K562 (cell line): ENCODE results near the gene ALDH18A1. TPM values are rescaled to one million over a fixed set of nuclear protein-coding genes. Genes with fewer than 3 reads are reported as not detected.

Experiments used
- ATAC-seq: fragments of 200-7000 bp; cut with Tn5 transposase; 3 replicates; pipeline ENCODE4 v1.9.1; 2020; ENCODE audit warnings: moderate library complexity
- BruUV-seq: library from RNA; stranded (reverse); fragments of 400-500 nt; replicated peaks from 2 replicates; lab custom pipeline; 2021; lab: Mats Ljungman, UMichigan
- CTCF ChIA-PET: fragments of 300-600 bp; formaldehyde crosslinking; extraction: SDS; loops from one replicate; lab custom pipeline; 2021; ENCODE audit warnings: low intra/inter-chr PET ratio; lab: Yijun Ruan, JAX
- POLR2A ChIA-PET: fragments of 300-600, 350-650 bp; sonication (Branson Sonifier 250); formaldehyde crosslinking; extraction: SDS; loops from one replicate; lab custom pipeline; 2021; ENCODE audit warnings: antibody characterized with exemption, inconsistent platforms; lab: Yijun Ruan, JAX
- DNase-seq, 4 experiments: peaks; one replicate each; pipeline versions ENCODE4 v3.0.0 to v3.0.0-alpha.2; 2011 to 2018; ENCODE audit warnings: low spot score in 3 of 4, mixed read lengths in 3 of 4; ENCODE audit errors: extremely low read depth in 1 of 4
- FAIRE-seq: peaks from 2 replicates; lab custom pipeline; 2011; peaks lifted over from hg19 to GRCh38; lab: Jason Lieb, UNC
- H2AFZ ChIP-seq: 2 replicates; pipeline ENCODE4 v1.6.0; 2011; ENCODE audit warnings: low read depth, low read length, control low read depth, inconsistent platforms
- H3K27ac ChIP-seq: fragments of 200-600 bp; 3 replicates; pipeline ENCODE4 v1.8.0; 2011; ENCODE audit warnings: low read depth, mild to moderate bottlenecking, control low read depth, inconsistent platforms, low read length, moderate library complexity, mixed read lengths; ENCODE audit errors: extremely low read depth
- H3K27me3 ChIP-seq, 2 experiments: fragments of 300-600 bp in 1 of 2; 2 replicates in 1 of 2; 3 replicates in 1 of 2; pipeline versions ENCODE4 v1.6.0 to v1.8.0; 2011; ENCODE audit warnings: inconsistent platforms in 2 of 2, low read length in 2 of 2, mild to moderate bottlenecking in 1 of 2, mixed read lengths in 1 of 2, moderate library complexity in 1 of 2; ENCODE audit not compliant: control insufficient read depth in 2 of 2, insufficient read depth in 2 of 2
- H3K36me3 ChIP-seq: fragments of 300-600 bp; 3 replicates; pipeline ENCODE4 v1.8.0; 2011; ENCODE audit warnings: mild to moderate bottlenecking, low read length, inconsistent platforms; ENCODE audit not compliant: control insufficient read depth, insufficient read depth
- H3K4me1 ChIP-seq, 2 experiments: fragments of 200-600 bp in 1 of 2; replicated peaks in 1 of 2; 2 replicates in 1 of 2; 3 replicates in 1 of 2; pipeline versions ENCODE4 v1.5.1 to v1.8.0; 2011; ENCODE audit warnings: inconsistent platforms in 2 of 2, low read length in 2 of 2, mild to moderate bottlenecking in 1 of 2, mixed read lengths in 1 of 2, moderate library complexity in 1 of 2; ENCODE audit not compliant: control insufficient read depth in 2 of 2, insufficient read depth in 2 of 2
- H3K4me2 ChIP-seq: 2 replicates; pipeline ENCODE4 v1.6.1; 2011; ENCODE audit warnings: low read length, control low read depth, inconsistent platforms, mixed read lengths; ENCODE audit not compliant: insufficient read depth
- H3K4me3 ChIP-seq: fragments of 200-600 bp; sonication (generic), shearing (Covaris generic); 2 replicates; pipeline ENCODE4 v1.5.1; 2016; ENCODE audit warnings: control low read depth, inconsistent platforms
- H3K79me2 ChIP-seq: fragments of 200-600 bp; 3 replicates; pipeline ENCODE4 v1.8.0; 2011; ENCODE audit warnings: low read length, inconsistent platforms; ENCODE audit not compliant: control insufficient read depth, insufficient read depth
- H3K9ac ChIP-seq, 2 experiments: 2 replicates each; pipeline versions ENCODE4 v1.6.0 to v1.6.1; 2011; ENCODE audit warnings: low read depth in 2 of 2, low read length in 2 of 2, control low read depth in 1 of 2, inconsistent platforms in 1 of 2, mild to moderate bottlenecking in 1 of 2, mixed read lengths in 1 of 2; ENCODE audit not compliant: insufficient read depth in 1 of 2
- H3K9me1 ChIP-seq: one replicate; pipeline ENCODE4 v1.6.0; 2011; ENCODE audit warnings: inconsistent platforms, mild to moderate bottlenecking, low read length, moderate library complexity; ENCODE audit not compliant: control insufficient read depth, insufficient read depth
- H3K9me3 ChIP-seq: replicated peaks from 2 replicates; pipeline ENCODE4 v1.5.1; 2011; ENCODE audit warnings: low read depth, low read length, inconsistent platforms; ENCODE audit not compliant: control insufficient read depth, insufficient read depth
- H4K20me1 ChIP-seq: replicated peaks from 2 replicates; pipeline ENCODE4 v1.6.1; 2011; ENCODE audit warnings: low read length, inconsistent platforms, mixed read lengths; ENCODE audit not compliant: control insufficient read depth, insufficient read depth
- C11orf30 ChIP-seq: fragments of 450-650 bp; IDR thresholded peaks from 2 replicates; pipeline ENCODE4 v1.6.1; 2016; ENCODE audit warnings: low read depth, mild to moderate bottlenecking
- CBX8 ChIP-seq: fragments of 200-600 bp; sonication (generic); IDR thresholded peaks from 2 replicates; pipeline ENCODE4 v1.6.1; 2012; ENCODE audit warnings: borderline replicate concordance, mixed run types, low read depth, mild to moderate bottlenecking, moderate library complexity, mixed read lengths, low read length, control low read depth, inconsistent platforms; ENCODE audit not compliant: poor library complexity, severe bottlenecking; ENCODE audit errors: extremely low read depth
- CREB3 ChIP-seq: fragments of 450-650 bp; conservative IDR thresholded peaks from 2 replicates; pipeline ENCODE4 v1.6.1; 2016; ENCODE audit warnings: missing genetic modification characterization, low read depth, mild to moderate bottlenecking, missing compliant biosample characterization, moderate library complexity
- PTBP1 ChIP-seq: fragments of 200-400 bp; formaldehyde crosslinking; IDR thresholded peaks from 2 replicates; pipeline ENCODE4 v1.6.1; 2017; ENCODE audit warnings: low read depth, low read length
- SETDB1 ChIP-seq: IDR thresholded peaks from one replicate; pipeline ENCODE4 v1.6.1; 2012; ENCODE audit warnings: low read length, control low read depth, inconsistent platforms
- TCF3 ChIP-seq: sonication (generic); formaldehyde crosslinking; IDR thresholded peaks from 2 replicates; pipeline ENCODE4 v1.4.0; 2020; ENCODE audit warnings: mild to moderate bottlenecking, missing genetic modification reagents
- XRCC3 ChIP-seq: fragments of 450-650 bp; IDR thresholded peaks from 2 replicates; pipeline ENCODE4 v1.6.1; 2017; ENCODE audit warnings: mild to moderate bottlenecking, moderate library complexity
- ZNF316 ChIP-seq: fragments of 450-650 bp; IDR thresholded peaks from 2 replicates; pipeline ENCODE4 v1.6.1; 2016
- ZNF324 ChIP-seq: fragments of 250-450 bp; sonication (Bioruptor Pico); IDR thresholded peaks from 2 replicates; pipeline ENCODE4 v1.4.0; 2020; ENCODE audit warnings: mild to moderate bottlenecking
- in situ Hi-C: fragments of 300-500 bp; cut with MboI; formaldehyde crosslinking; loops from 4 replicates; pipeline ENCODE4 v1.15.0; 2018; ENCODE audit warnings: inconsistent platforms, mixed read lengths
- intact Hi-C: fragments of 100-400 bp; cut with micrococcal nuclease; formaldehyde crosslinking; loops from 2 replicates; pipeline ENCODE4 v1.14.2; 2022
- polyA plus RNA-seq, 8 experiments: library from polyadenylated mRNA; depleted of rRNA in 4 of 8; stranded (reverse) in 5 of 8; unstranded in 3 of 8; fragments of >200 nt; fragmentation: Nextera tagmentation in 2 of 8; fragmentation: Illumina TruSeq in 1 of 8; extraction: Ambion mirVana in 2 of 8; extraction: Trizol in 1 of 8; gene quantifications; 2 replicates each; pipeline versions ENCODE4 v1.2.1 to v1.2.3, GENCODE V29; 2011 to 2014; ENCODE audit warnings: inconsistent platforms in 1 of 8, missing spikeins in 1 of 8
- total RNA-seq, 7 experiments: library from RNA; depleted of rRNA in 6 of 7; stranded (reverse); fragments of >200 nt in 6 of 7; fragmentation: Illumina TruSeq in 2 of 7; extraction: Trizol in 2 of 7; gene quantifications; 2 replicates each; pipeline versions ENCODE4 v1.2.1 to v1.2.3, GENCODE V29; 2011 to 2021; ENCODE audit warnings: low replicate concordance in 1 of 7

The ALDH18A1 gene
- total and polyA plus RNA-seq, 9 of the 15 experiments (the other 6 are each of a cell fraction or from before 2014, with no cell fraction given) = 12.0 to 83.3 (median 43.8) TPM

- Histone ChIP-seq H3K27ac (no peak overlapping the region), H3K4me1 (no peaks in the 10 kb centered on the region), H3K27me3 (no peaks in the 10 kb centered on the region), H3K36me3 (peaks cover 79% of the 10 kb centered on the region; the same call in 2 of the 3 replicates), H3K79me2 (no peaks in the 10 kb centered on the region), H3K4me2 (no peak overlapping the region), H4K20me1 (no peaks in the 10 kb centered on the region), H3K4me3 (no peak overlapping the region), H3K9me3 (no peaks in the 10 kb centered on the region), H3K9ac (no peak overlapping the region), H2AFZ (no peak overlapping the region), H3K9me1 (no peaks in the 10 kb centered on the region)
- CTCF ChIA-PET = no interaction called here
- DNase-seq (no peak), ATAC-seq (no peak), FAIRE-seq (no peak)
- TF ChIP-seq CREB3 (tag) (no peak), C11orf30 (peak; percentile 34; the same call in 1 of the 2 replicates), TCF3 (CRISPR knock-in tag) (no peak), ZNF324 (CRISPR knock-in tag) (no peak), SETDB1 (no peak), XRCC3 (no peak), CBX8 (no peak), PTBP1 (no peak), ZNF316 (peak; percentile 55)
- POLR2A ChIA-PET = no interaction called here
- BruUV-seq = no TSS peak
- in situ Hi-C loops = no loop called here
- intact Hi-C loops = no loop called here
Observed at GRCh38 chr10:95683966-95684365, 27.5 kb upstream of the ALDH18A1 start.
